ENCODE measurements around the gene RNF19B.

The RNF19B gene

GRCh38 chr1:32992489-32993323 is 28.1 kb upstream of the RNF19B start:
- no peak for DNase-seq (ENCODE audit: low spot score)
- Histone ChIP-seq H3K18ac (ENCODE audit: low read length) (peak overlapping the region; percentile 19), H3K9me3 (replicated peaks in 1 of 2; ENCODE audit: control insufficient read depth in 2 of 2, insufficient read depth in 1 of 2, low read depth in 1 of 2, low read length in 2 of 2) (no peaks in the 10 kb centered on the region), H3K23ac (ENCODE audit: low read depth, low read length, poor library complexity) (no peak overlapping the region), H3K4me3 (ENCODE audit: low read length in 2 of 2) (no peak overlapping the region), H3K4me2 (ENCODE audit: insufficient read depth, low read length, poor library complexity, severe bottlenecking) (no peak overlapping the region), H4K91ac (ENCODE audit: low read depth, low read length, poor library complexity) (no peak overlapping the region), H2AK5ac (ENCODE audit: low read depth, low read length) (no peak overlapping the region), H3K36me3 (replicated peaks in 1 of 2; ENCODE audit: control insufficient read depth in 2 of 2, insufficient read depth in 2 of 2, low read length in 2 of 2) (no peaks in the 10 kb centered on the region), H3K4ac (ENCODE audit: low read length) (no peak overlapping the region), H3K14ac (ENCODE audit: low read length) (no peak overlapping the region), H2BK12ac (ENCODE audit: low read length) (no peak overlapping the region), H2BK5ac (ENCODE audit: low read length) (no peak overlapping the region), H2AFZ (ENCODE audit: low read length) (peak overlapping the region; percentile 41), H3K79me1 (ENCODE audit: low read depth, low read length) (no peaks in the 10 kb centered on the region), H3K9ac (ENCODE audit: low read depth, low read length, poor library complexity) (no peak overlapping the region), H3K27me3 (ENCODE audit: control insufficient read depth in 3 of 3, insufficient read depth in 3 of 3, low read depth in 1 of 3, low read length in 3 of 3) (no peaks in the 10 kb centered on the region), H2BK15ac (ENCODE audit: low read length) (peak overlapping the region; percentile 17), H2BK120ac (ENCODE audit: low read depth, low read length) (no peak overlapping the region), H3K27ac (replicated peaks; ENCODE audit: low read length) (no peak overlapping the region), H3K4me1 (ENCODE audit: control insufficient read depth in 2 of 2, insufficient read depth in 1 of 2, low read depth in 1 of 2, low read length in 2 of 2) (peaks cover 4 to 9% of the 10 kb centered on the region in 2 donors), H4K8ac (ENCODE audit: low read depth, low read length) (no peak overlapping the region)
- no CpG with 5 or more reads among the region's 7 CpGs for WGBS, 2 donors (ENCODE audit: extremely low coverage in 2 of 2, insufficient read length in 2 of 2, insufficient replicate concordance in 1 of 2)

GRCh38 chr1:32991819-32992488 is 27.3 kb upstream of the RNF19B start:
- no CpG with 5 or more reads among the region's 9 CpGs for WGBS, 2 donors (ENCODE audit: extremely low coverage in 2 of 2, insufficient read length in 2 of 2, insufficient replicate concordance in 1 of 2)
- no peak overlapping the region for H3K4ac ChIP-seq (ENCODE audit: low read length)
- H3K9ac ChIP-seq (ENCODE audit: low read depth, low read length, poor library complexity) = no peak overlapping the region
- no peak overlapping the region for H3K27ac ChIP-seq (replicated peaks; ENCODE audit: low read length)
- H3K23ac ChIP-seq (ENCODE audit: low read depth, low read length, poor library complexity) = no peak overlapping the region
- H3K4me3 ChIP-seq (ENCODE audit: low read length in 2 of 2) = no peak overlapping the region
- H3K79me1 ChIP-seq (ENCODE audit: low read depth, low read length) = no peaks in the 10 kb centered on the region
- no peak overlapping the region for H4K91ac ChIP-seq (ENCODE audit: low read depth, low read length, poor library complexity)
- no peak overlapping the region for H3K4me2 ChIP-seq (ENCODE audit: insufficient read depth, low read length, poor library complexity, severe bottlenecking)
- no peaks in the 10 kb centered on the region for H3K9me3 ChIP-seq (replicated peaks in 1 of 2; ENCODE audit: control insufficient read depth in 2 of 2, insufficient read depth in 1 of 2, low read depth in 1 of 2, low read length in 2 of 2)
- no peak overlapping the region for H2BK120ac ChIP-seq (ENCODE audit: low read depth, low read length)
- no peak overlapping the region for H3K14ac ChIP-seq (ENCODE audit: low read length)
- H3K27me3 ChIP-seq (ENCODE audit: control insufficient read depth in 3 of 3, insufficient read depth in 3 of 3, low read depth in 1 of 3, low read length in 3 of 3) = no peaks in the 10 kb centered on the region
- DNase-seq (ENCODE audit: low spot score) = no peak
- H2BK15ac ChIP-seq (ENCODE audit: low read length) = peak overlapping the region; percentile 49
- peak overlapping the region; percentile 66 for H3K18ac ChIP-seq (ENCODE audit: low read length)
- H2AK5ac ChIP-seq (ENCODE audit: low read depth, low read length) = no peak overlapping the region
- no peaks in the 10 kb centered on the region for H3K36me3 ChIP-seq (replicated peaks in 1 of 2; ENCODE audit: control insufficient read depth in 2 of 2, insufficient read depth in 2 of 2, low read length in 2 of 2)
- no peak overlapping the region for H4K8ac ChIP-seq (ENCODE audit: low read depth, low read length)
- peaks cover 4 to 9% of the 10 kb centered on the region in 2 donors for H3K4me1 ChIP-seq (ENCODE audit: control insufficient read depth in 2 of 2, insufficient read depth in 1 of 2, low read depth in 1 of 2, low read length in 2 of 2)
- no peak overlapping the region for H2BK12ac ChIP-seq (ENCODE audit: low read length)
- H2AFZ ChIP-seq (ENCODE audit: low read length) = peak overlapping the region; percentile 41
- no peak overlapping the region for H2BK5ac ChIP-seq (ENCODE audit: low read length)

- Histone ChIP-seq H4K91ac (ENCODE audit: low read depth, low read length, poor library complexity) (no peak overlapping the region), H4K8ac (ENCODE audit: low read depth, low read length) (no peak overlapping the region), H3K27ac (replicated peaks; ENCODE audit: low read length) (no peak overlapping the region), H3K14ac (ENCODE audit: low read length) (no peak overlapping the region), H3K4me3 (ENCODE audit: low read length in 2 of 2) (no peak overlapping the region), H2AFZ (ENCODE audit: low read length) (no peak overlapping the region), H3K4me1 (ENCODE audit: control insufficient read depth in 2 of 2, insufficient read depth in 1 of 2, low read depth in 1 of 2, low read length in 2 of 2) (peaks cover 4 to 9% of the 10 kb centered on the region in 2 donors), H2BK12ac (ENCODE audit: low read length) (no peak overlapping the region), H3K4ac (ENCODE audit: low read length) (no peak overlapping the region), H3K27me3 (ENCODE audit: control insufficient read depth in 3 of 3, insufficient read depth in 3 of 3, low read depth in 1 of 3, low read length in 3 of 3) (no peaks in the 10 kb centered on the region), H2AK5ac (ENCODE audit: low read depth, low read length) (no peak overlapping the region), H3K18ac (ENCODE audit: low read length) (no peak overlapping the region), H2BK15ac (ENCODE audit: low read length) (peak overlapping the region; percentile 49), H3K36me3 (replicated peaks in 1 of 2; ENCODE audit: control insufficient read depth in 2 of 2, insufficient read depth in 2 of 2, low read length in 2 of 2) (no peaks in the 10 kb centered on the region), H3K23ac (ENCODE audit: low read depth, low read length, poor library complexity) (no peak overlapping the region), H2BK5ac (ENCODE audit: low read length) (no peak overlapping the region), H3K4me2 (ENCODE audit: insufficient read depth, low read length, poor library complexity, severe bottlenecking) (no peak overlapping the region), H3K9ac (ENCODE audit: low read depth, low read length, poor library complexity) (no peak overlapping the region), H2BK120ac (ENCODE audit: low read depth, low read length) (no peak overlapping the region), H3K79me1 (ENCODE audit: low read depth, low read length) (no peaks in the 10 kb centered on the region), H3K9me3 (replicated peaks in 1 of 2; ENCODE audit: control insufficient read depth in 2 of 2, insufficient read depth in 1 of 2, low read depth in 1 of 2, low read length in 2 of 2) (no peaks in the 10 kb centered on the region)
- no peak for DNase-seq (ENCODE audit: low spot score)
- WGBS, 2 donors (ENCODE audit: extremely low coverage in 2 of 2, insufficient read length in 2 of 2, insufficient replicate concordance in 1 of 2) = no CpG with 5 or more reads among the region's 5 CpGs
Measured at GRCh38 chr1:32991386-32991785, 26.8 kb upstream of the RNF19B start.

- H2BK5ac ChIP-seq (ENCODE audit: low read length) = no peak overlapping the region
- no peak overlapping the region for H3K4me2 ChIP-seq (ENCODE audit: insufficient read depth, low read length, poor library complexity, severe bottlenecking)
- peaks cover 4 to 9% of the 10 kb centered on the region in 2 donors for H3K4me1 ChIP-seq (ENCODE audit: control insufficient read depth in 2 of 2, insufficient read depth in 1 of 2, low read depth in 1 of 2, low read length in 2 of 2)
- no peak overlapping the region for H3K14ac ChIP-seq (ENCODE audit: low read length)
- no peaks in the 10 kb centered on the region for H3K36me3 ChIP-seq (replicated peaks in 1 of 2; ENCODE audit: control insufficient read depth in 2 of 2, insufficient read depth in 2 of 2, low read length in 2 of 2)
- H3K9me3 ChIP-seq (replicated peaks in 1 of 2; ENCODE audit: control insufficient read depth in 2 of 2, insufficient read depth in 1 of 2, low read depth in 1 of 2, low read length in 2 of 2) = no peaks in the 10 kb centered on the region
- H2BK120ac ChIP-seq (ENCODE audit: low read depth, low read length) = no peak overlapping the region
- WGBS, 2 donors (ENCODE audit: extremely low coverage in 2 of 2, insufficient read length in 2 of 2, insufficient replicate concordance in 1 of 2) = no CpG with 5 or more reads among the region's 5 CpGs
- no peak for DNase-seq (ENCODE audit: low spot score)
- H3K27ac ChIP-seq (replicated peaks; ENCODE audit: low read length) = no peak overlapping the region
- no peak overlapping the region for H2AK5ac ChIP-seq (ENCODE audit: low read depth, low read length)
- no peak overlapping the region for H3K23ac ChIP-seq (ENCODE audit: low read depth, low read length, poor library complexity)
- H3K9ac ChIP-seq (ENCODE audit: low read depth, low read length, poor library complexity) = no peak overlapping the region
- no peak overlapping the region for H3K4me3 ChIP-seq (ENCODE audit: low read length in 2 of 2)
- H2BK15ac ChIP-seq (ENCODE audit: low read length) = no peak overlapping the region
- no peak overlapping the region for H3K4ac ChIP-seq (ENCODE audit: low read length)
- H2BK12ac ChIP-seq (ENCODE audit: low read length) = no peak overlapping the region
- H3K18ac ChIP-seq (ENCODE audit: low read length) = no peak overlapping the region
- H2AFZ ChIP-seq (ENCODE audit: low read length) = no peak overlapping the region
- no peak overlapping the region for H4K8ac ChIP-seq (ENCODE audit: low read depth, low read length)
- H4K91ac ChIP-seq (ENCODE audit: low read depth, low read length, poor library complexity) = no peak overlapping the region
- H3K79me1 ChIP-seq (ENCODE audit: low read depth, low read length) = no peaks in the 10 kb centered on the region
- H3K27me3 ChIP-seq (ENCODE audit: control insufficient read depth in 3 of 3, insufficient read depth in 3 of 3, low read depth in 1 of 3, low read length in 3 of 3) = no peaks in the 10 kb centered on the region
Measured at GRCh38 chr1:32990887-32991286, 26.3 kb upstream of the RNF19B start.

All from neuronal stem cell (in vitro differentiated cells).